HG02798 (cell line): Measurements from ENCODE around the gene UCN3.
A peak's percentile ranks its signal among the peaks of the same experiment; 100 is the strongest.
"Not testable (repeated sequence)": the region's sequence is repeated elsewhere in the genome, so short reads cannot be mapped to it uniquely, and the experiment has no call there.

Source experiments
- ATAC-seq: cut with Tn5 transposase; IDR thresholded peaks from one replicate; pipeline ENCODE4 v1.9.1; 2021; ENCODE audit warnings: mild to moderate bottlenecking; ENCODE audit not compliant: unreplicated experiment, poor library complexity

Gene UCN3

DNA sequence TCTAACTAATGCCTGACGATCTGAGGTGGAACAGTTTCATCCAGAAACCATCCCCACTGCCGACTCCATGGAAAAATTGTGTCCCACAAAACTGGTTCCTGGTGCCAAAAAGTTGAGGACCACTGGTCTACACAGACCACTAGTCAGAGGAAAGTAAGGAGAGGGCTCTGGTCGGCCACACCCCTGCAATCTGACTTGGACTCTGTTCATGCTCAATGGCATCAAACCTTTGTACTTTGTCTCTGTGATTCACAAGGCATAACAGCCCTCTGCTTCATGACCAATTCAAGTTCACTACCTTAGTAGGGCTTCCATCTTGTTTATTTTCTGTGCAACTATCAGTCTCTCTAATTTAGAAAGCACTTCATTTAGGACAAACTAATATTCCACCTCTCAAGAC, 38.0 kb downstream of the UCN3 start:
- no peak for ATAC-seq

DNA sequence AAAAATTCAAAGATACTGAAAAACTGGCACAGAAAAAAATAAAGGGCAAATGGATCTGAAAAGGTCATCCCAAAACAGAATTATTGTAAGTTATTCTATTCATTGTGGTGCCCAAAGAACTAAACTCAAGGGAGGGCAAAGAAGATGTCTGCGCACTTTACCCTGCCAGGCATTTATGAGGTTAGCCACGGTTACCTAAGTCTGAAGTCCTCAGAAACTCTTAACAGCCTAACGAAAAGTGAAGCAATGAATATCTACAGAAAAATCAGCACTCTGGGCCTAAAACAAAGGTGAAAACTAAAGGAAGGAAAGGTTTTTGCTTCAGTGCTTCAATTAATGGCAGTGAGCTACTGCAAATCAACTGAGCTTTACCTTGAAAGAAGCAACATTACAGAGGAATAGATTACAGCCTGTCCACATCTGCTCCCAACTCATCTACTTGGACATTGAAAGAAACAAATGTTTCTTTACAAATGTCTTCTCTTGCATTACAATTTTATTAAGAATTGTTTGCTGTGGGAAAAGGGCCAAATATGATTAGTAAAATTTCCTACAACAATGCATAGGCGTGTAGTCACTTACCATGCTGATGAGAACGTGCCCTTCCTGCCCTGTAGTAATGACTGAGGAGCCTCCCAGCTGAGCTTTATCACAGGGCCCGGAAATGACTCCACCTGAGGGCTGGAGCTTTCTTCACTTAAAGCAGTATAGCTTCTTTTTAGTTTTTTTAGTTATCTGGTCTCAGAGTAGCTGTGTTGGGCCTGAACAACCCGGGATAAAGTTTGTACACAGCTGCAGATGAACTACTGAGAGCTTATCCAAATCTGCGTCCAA, 39.7 kb downstream of the UCN3 start, which contains the start of gene TUBAL3:
Gene TUBAL3, minus strand, starts transcription at position 621 of the 834 bp plus-strand sequence. Its CDS starts 36 bp downstream, at position 585.
- no peak for ATAC-seq

DNA sequence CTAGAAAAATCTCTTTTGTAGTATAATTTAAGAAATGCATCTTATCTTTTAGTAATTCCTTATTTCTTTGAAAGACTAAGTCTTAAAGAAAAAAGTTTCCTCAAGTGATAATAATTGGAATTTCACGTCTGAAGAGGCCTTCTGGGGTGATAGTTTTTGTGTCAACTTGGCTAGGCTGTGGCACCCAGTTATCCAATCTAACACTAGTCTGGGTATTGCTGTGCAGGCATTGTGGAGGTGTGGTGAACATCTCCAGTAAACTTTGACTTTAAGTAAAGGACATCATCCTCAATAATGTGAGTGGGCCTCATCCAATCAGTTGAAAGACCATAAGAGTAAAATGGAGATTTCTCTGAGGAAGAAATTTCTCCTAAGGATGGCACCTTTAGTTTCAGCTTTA, 42.2 kb downstream of the UCN3 start:
- no peak for ATAC-seq

DNA sequence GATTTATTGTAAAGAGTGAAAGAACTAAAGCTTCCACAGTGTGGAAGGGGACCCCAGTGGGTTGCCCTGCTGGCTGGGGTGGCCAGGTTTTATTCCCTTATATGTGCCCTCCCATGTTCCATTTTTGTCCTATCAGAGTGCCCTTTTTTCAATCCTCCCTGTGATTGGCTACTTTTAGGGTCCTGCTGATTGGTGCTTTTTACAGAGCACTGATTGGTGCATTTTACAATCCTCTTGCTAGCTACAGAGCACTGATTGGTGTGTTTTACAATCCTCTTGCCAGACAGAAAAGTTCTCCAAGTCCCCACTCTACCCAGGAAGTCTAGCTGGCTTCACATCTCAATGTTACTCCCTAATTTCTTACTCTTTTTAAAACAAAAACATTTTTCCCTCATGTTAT, 46.0 kb downstream of the UCN3 start:
- not testable (repeated sequence) for ATAC-seq

DNA sequence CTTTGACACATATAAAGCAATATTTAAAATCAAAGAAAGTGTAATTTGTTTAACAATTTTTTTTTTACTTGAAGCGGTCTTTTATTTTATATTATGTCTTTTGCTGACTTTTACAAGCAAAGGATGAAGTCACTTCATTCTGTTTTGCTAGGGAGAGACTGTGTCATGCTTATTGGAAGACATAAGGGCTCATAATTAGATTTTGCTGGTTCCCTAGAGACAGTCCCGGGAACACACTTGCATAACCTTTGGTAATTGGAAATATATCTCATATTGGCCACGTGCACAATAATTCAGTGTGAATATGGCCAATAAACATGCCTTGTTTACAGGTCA, 47.1 kb downstream of the UCN3 start:
- ATAC-seq: no peak

DNA sequence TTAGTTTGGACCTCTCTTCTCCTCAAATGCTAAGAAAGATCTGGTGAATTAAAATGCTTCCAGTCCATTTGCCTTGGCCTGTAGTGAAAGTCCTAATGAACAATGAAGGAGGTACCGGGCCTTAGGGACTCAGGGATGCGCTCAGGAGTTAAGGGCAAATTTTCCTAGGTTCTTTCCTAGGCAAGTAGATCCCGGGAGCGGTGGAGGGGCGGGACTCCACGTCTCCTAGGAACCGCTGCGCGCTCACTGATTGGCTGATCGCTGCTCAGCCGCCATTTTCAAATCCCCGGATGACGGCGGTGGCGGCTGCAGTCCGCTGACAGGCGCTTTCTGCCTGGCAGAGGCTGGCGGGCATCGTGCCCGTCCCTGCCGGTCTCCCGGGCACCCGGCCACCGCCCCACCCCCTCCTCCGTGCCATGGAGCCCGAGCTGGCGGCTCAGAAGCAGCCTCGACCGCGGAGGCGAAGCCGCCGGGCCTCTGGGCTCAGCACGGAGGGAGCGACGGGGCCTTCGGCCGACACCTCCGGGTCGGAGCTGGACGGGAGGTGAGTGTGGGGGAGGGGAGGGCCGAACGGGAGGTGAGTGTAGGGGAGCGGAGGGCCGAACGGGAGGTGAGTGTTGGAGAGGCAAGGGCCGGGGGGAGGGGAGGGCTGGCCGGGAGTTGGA, 47.6 kb downstream of the UCN3 start, which contains the start of gene NET1:
Gene NET1, plus strand, starts transcription at position 281 of the 665 bp plus-strand sequence. Its CDS starts 136 bp downstream, at position 417.
- peak; percentile 99 for ATAC-seq

DNA sequence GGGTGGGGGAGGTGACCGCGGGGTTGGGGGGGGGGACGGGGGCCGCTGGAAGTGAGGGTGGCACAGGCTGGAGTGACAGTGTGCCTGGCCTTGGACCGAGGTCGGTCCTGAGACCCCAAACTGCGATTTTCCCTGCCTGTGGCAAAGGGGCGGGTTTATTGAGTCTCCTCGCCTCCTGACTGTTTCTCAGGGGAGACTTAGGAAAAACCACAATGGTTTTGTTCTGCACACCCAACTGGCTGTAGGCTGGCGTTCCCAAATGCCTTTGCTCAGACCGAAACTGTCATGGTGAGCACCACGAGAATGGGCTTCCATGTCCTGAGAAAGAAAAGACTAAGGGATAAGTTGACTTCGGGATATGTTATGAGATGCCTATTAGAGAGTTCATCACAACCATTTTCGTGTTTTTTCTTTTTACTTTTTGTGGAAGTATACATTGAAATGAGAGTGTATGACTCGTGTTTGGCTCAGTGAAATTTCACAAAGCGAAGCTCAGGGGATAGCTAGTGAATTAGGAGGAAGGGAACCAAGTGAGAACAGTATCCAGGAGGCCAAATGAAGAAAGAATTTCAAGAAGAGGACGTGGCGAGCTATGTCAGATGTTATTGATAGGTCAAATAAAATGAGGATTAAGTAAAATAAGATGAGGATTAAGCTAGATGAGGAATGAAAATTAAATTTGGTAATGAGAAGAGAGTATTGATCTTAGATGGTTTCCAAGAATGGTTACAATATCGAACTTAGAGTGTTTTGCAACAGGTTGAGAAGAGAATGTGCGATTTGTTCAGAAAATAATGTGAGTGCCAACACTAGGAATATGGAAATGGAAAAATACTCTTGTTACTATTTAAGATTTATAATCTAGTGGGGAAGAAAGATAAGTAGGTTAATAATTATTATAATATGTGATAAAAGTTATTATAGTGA, 48.5 kb downstream of the UCN3 start:
- ATAC-seq: no peak

DNA sequence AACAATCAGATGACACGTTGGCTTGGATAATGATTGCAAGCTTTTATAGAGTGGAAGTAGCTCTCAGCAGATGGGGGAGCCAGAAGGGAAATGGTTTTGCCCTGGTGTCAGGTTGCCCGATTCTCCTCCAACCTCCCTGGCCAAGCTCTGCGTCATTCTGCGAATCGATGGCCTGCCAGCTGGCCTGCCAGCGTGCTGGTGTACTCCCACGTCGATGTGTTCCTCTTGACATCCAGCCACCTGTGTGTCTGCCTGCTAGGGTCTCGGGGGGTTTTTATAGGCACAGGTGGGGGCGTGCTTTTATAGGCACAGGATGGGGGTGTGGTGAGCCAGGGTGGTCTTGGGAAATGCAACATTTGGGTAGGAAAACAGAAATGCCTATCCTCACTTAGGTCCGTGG, 52.2 kb downstream of the UCN3 start:
- ATAC-seq: no peak

DNA sequence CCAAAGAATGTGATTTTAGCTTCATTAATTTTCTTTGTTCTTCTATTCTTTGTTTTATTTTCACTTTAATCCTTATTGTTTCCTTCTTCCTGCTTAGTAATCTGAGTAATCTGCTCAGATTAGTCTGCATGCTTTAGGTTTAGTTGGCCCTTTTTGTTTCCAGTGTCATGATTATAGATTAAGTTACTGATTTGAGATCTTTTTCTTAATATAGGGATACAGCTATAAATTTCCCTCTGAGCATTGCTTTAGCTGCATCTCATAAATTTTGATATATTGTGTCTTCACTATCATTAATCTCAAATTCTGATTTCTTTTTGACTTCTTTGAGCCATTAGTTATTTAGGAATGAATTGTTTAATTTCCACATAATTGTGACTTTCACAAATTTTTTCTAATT, 53.8 kb downstream of the UCN3 start:
- no peak for ATAC-seq

DNA sequence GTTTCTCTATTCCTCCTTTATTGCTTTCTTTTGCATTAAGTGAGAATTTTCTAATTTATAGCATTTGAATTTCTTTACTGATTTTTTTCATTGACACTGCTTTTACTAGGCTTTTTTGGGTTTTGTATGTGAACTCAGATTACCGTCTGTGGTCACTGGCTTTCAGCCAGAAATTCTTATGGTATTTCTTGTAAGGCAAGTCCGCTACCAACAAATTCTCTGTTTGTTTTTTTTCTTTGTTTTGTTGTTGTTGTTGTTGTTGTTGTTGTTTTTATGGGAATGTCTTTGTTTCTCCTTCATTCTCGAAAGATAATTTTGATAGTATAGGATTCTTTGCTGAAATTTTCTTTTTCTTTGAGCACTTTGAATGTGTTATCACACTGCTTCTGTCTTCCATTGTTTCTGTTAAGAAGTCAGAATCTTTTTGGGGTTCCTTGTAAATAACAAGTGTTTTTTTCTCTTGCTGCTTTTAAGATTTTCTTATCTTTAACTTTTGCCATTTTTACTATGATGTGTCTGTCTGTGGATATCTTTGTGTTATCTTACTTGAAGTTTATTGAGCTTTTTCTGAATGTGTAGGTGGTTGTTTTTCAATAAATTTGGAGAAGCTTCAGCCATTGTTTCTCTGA, 54.8 kb downstream of the UCN3 start:
- no peak for ATAC-seq

DNA sequence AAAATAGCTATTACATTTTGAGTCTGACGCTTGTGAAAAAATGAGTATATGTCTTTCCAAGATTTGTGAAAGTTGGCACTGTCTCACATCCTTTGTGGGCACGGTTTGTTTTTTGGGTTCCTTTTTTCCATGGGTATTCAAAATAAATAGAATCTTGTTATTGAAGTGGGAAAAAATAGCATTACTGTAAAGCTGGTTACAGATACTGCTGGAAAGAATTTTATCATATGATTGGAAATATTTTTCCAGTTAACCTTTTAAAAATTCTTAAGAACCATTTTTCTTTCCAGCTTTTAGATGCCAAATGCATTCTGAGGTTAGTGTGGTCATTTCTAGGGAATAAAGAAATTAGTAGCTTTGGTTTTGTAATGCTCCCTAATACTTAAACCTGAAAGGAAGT, 59.0 kb downstream of the UCN3 start:
- ATAC-seq: no peak
